Fibroblast of the aortic adventitia (primary cell): ENCODE data around the gene NAA50. TPM values are rescaled to one million over a fixed set of nuclear protein-coding genes. Genes with fewer than 3 reads are reported as not detected.

Experiments
- DNase-seq: peaks from one replicate; pipeline ENCODE4 v3.0.0-alpha.2; 2010; ENCODE audit warnings: low read depth
- H3K4me3 ChIP-seq: 2 replicates; pipeline ENCODE4 v1.5.1; 2011; ENCODE audit warnings: low read depth, mild to moderate bottlenecking, control low read depth, low read length, moderate library complexity
- CTCF ChIP-seq: IDR thresholded peaks from 2 replicates; pipeline ENCODE4 v1.5.1; 2011; ENCODE audit warnings: mild to moderate bottlenecking, low read length, control low read depth, inconsistent platforms; ENCODE audit not compliant: insufficient read depth
- total RNA-seq: library from RNA; depleted of rRNA; stranded (reverse); fragments of >200 nt; gene quantifications from 2 replicates; pipeline ENCODE4 v1.2.3, GENCODE V29; 2012; ENCODE audit warnings: low replicate concordance

NAA50 gene
- total RNA-seq, 1 donor = 242 TPM

GRCh38 chr3:113707835-113708234 lies 38.2 kb downstream of the NAA50 start:
- DNase-seq = no peak
- no peak overlapping the region for H3K4me3 ChIP-seq
- TF ChIP-seq CTCF = no peak

- peak overlapping the region; percentile 39 for H3K4me3 ChIP-seq
- DNase-seq = no peak
- TF ChIP-seq CTCF = no peak
These were observed 47.1 kb downstream of the NAA50 start for GRCh38 chr3:113698956-113699355.

DNA sequence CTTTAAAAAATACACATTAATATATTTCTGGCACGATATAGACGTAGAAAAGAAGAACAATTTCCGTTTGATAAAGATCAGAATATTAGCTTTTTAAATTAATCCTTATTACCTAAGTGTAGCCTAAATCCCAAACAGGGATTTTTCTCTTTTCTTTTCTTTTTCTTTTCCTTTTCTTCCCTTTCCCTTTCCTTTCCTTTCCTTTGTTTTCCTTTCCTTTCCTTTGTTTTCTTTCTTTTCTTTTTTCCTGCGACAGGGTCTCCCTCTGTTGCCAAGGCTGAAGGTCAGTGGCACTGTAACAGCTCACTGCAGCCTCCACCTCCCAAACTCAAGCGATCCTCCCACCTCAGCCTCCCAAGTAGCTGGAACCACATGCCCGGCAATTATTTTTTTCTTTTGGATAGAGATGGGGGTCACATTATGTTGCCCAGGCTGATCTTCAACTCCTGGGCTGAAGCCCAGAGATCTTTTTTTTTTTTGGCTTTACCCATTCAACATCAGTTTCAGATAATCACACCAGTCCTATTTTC lies 47.8 kb downstream of the NAA50 start:
- DNase-seq = no peak
- TF ChIP-seq CTCF = no peak
- H3K4me3 ChIP-seq = no peak overlapping the region

DNA sequence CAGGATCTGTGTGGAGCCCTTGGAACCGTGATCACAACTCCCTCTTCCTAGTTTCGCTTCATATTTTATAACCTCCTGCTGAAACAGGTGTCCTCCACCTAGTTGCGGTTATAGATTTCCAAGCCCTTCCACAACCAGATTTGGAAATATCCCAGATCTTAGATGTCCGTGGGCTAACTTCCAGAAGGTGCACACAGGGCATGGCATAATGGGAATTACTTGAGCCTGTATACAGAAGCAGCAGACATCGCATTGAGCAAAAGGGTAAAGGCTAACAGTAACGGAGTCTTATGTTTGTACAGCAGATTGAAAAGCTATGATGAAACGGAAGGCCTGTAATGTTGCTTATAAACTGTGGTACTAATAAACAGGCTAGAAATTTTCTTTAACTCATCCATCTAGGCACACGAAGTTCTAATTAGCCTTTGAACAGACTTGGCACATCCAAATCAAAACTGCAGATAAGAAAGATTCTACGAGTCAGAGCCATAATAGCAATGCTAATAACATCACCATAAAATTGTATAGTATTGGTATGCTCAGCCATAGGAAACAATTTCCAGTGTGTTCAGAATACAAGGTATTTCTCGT lies 48.5 kb downstream of the NAA50 start:
- peak; percentile 35 for DNase-seq
- TF ChIP-seq CTCF = no peak
- H3K4me3 ChIP-seq = peak overlapping the region; percentile 88

DNA sequence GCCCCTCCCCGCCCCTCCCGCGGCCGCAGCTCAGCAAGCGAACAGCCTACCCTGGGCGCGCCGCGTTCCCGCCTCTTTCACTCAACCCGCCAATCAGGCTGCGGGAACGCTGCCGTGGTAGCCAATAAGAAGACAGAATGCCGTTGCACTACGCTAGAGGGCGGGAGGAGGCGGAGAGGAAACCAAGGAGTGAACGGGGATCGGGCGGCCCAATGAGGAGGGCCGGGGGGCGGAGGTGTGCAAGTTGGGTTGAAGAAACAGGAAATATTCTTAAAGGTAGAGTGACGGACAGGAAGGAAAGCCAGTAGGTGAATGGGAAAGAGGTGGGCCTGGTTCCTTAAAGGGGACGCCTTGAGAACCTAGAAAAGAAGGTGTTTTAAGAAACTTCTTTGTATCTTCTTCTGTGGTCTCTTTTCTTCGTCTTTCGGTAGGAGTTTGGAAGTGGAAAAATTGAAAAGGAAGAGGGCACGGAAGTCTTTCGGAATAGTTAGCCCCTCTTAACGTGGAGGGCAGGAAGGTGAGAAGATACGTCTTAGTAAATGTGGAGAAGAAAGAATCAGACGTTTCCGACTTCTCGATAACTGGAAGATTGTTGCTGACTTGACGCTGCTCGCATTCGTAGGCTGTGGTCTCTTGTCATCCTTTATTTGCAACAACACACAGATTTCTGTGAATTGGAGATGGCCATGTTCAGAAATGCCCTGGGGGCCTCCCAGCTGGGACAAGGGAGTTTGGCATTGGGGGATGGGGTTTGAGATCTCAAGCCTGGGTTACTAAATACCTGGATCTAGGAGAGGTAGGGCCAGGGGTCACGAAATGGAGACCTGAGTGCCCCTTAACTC lies 49.2 kb downstream of the NAA50 start:
- TF ChIP-seq CTCF = peak; percentile 9
- H3K4me3 ChIP-seq = peak overlapping the region; percentile 88
- DNase-seq = peak; percentile 99

DNA sequence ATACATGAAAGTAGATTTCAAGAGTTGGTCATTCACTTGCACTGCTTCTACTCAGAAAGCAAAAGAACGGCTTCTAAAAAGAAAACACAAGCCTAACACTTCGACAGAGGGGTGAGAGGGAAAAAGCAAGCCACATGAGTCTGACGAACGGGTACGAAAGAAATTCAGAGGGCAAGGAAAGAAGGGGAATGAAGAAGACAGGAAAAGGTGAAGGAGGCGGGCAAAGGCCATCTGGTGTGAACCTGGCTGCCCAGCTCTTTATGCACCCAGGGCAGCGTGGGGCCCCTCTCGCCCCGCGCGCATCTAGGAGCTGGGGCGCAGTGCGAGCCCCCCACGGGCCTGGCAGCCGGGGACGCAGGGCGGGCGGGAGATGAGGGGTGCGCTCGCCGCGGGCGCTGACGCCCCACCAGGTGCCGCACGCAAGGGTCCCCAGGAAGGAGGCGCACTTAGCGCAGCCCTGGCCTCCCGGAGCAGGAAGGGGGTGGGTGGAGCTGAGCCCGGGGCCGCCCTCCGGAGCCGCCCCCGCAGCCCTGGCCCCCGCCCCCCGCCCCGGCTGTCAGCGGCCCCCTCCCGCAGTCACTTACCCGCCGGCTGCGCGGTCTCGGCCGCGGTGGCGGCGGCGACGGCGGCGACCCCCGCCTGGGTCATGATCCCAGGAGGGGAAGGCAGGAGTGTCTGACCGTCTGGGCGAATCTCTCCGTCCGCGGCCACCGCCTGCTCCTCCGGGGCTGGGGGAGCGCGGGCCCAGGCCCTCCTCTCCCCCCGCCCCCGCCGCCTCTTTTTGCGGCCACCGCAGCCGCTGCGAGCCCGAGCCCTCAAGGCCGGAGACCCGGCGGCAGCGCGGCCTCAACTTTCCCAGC lies 50.0 kb downstream of the NAA50 start, which contains the start of gene USF3:
Gene USF3 (minus strand): TSS at position 857 of the 860 bp plus-strand sequence. CDS start 21,764 bp downstream, outside the sequence.
- peak; percentile 33 for DNase-seq
- H3K4me3 ChIP-seq = peak within 1 kb of the TSS; percentile 88
- no peak for TF ChIP-seq CTCF
